NCI-H748 (cell line): ENCODE measurements around the gene LAMA2.
A peak's percentile ranks its signal among the peaks of the same experiment; 100 is the strongest.

Source experiments
- DNase-seq: peaks from one replicate; lab custom pipeline; 2025; ENCODE audit not compliant: unreplicated experiment; lab: John Stamatoyannopoulos, UW

Gene LAMA2

GRCh38 chr6:129507846-129508245 is 624.9 kb downstream of the LAMA2 start:
- no peak for DNase-seq

GRCh38 chr6:129508477-129509145 is 625.7 kb downstream of the LAMA2 start:
- no peak for DNase-seq

- no peak for DNase-seq
Measured at GRCh38 chr6:129510950-129511349, 628.0 kb downstream of the LAMA2 start.

- DNase-seq: no peak
Measured at GRCh38 chr6:129513471-129513870, 630.5 kb downstream of the LAMA2 start.

GRCh38 chr6:129515004-129515403 is 632.1 kb downstream of the LAMA2 start:
- no peak for DNase-seq

GRCh38 chr6:129516005-129516404 is 633.1 kb downstream of the LAMA2 start:
- no peak for DNase-seq

- no peak for DNase-seq
Measured at GRCh38 chr6:129516787-129517186, 633.8 kb downstream of the LAMA2 start.

- DNase-seq: no peak
Measured at GRCh38 chr6:129517288-129517687, 634.4 kb downstream of the LAMA2 start.

- no peak for DNase-seq
Measured at GRCh38 chr6:129519750-129520149, 636.8 kb downstream of the LAMA2 start.

GRCh38 chr6:129521946-129522345 is 639.0 kb downstream of the LAMA2 start:
- DNase-seq: no peak

GRCh38 chr6:129523816-129524215 is 640.9 kb downstream of the LAMA2 start:
- no peak for DNase-seq

- DNase-seq: no peak
Measured at GRCh38 chr6:129525055-129525454, 642.1 kb downstream of the LAMA2 start.

GRCh38 chr6:129534926-129535325 is 652.0 kb downstream of the LAMA2 start:
- no peak for DNase-seq

GRCh38 chr6:129536271-129536670 is 653.3 kb downstream of the LAMA2 start:
- no peak for DNase-seq

GRCh38 chr6:129539032-129539431 is 656.1 kb downstream of the LAMA2 start:
- DNase-seq: peak; percentile 5

GRCh38 chr6:129542705-129543104 is 659.8 kb downstream of the LAMA2 start:
- no peak for DNase-seq

GRCh38 chr6:129543981-129544380 is 661.0 kb downstream of the LAMA2 start:
- no peak for DNase-seq

GRCh38 chr6:129544892-129545612 is 662.1 kb downstream of the LAMA2 start:
- no peak for DNase-seq

- DNase-seq: no peak
Measured at GRCh38 chr6:129546702-129547101, 663.8 kb downstream of the LAMA2 start.

GRCh38 chr6:129551486-129551885 is 668.5 kb downstream of the LAMA2 start:
- DNase-seq: no peak

- DNase-seq: no peak
Measured at GRCh38 chr6:129552413-129552812, 669.5 kb downstream of the LAMA2 start.

GRCh38 chr6:129555206-129555832 is 672.4 kb downstream of the LAMA2 start:
- no peak for DNase-seq
